ENCODE results near the gene MIPEP.

GRCh38 chr13:23718996-23719395 is 170.2 kb downstream of the MIPEP start:
- TF ChIP-seq EZH2phosphoT487 (IDR thresholded peaks at IDR 0.05; ENCODE audit: insufficient read depth, low read depth) (no peak), EZH2 (IDR thresholded peaks at IDR 0.05; ENCODE audit: insufficient read depth, poor library complexity, severe bottlenecking) (no peak)

All from GM23248 (cell line).